HG02610 (cell line): ENCODE measurements around the gene PCDH1.

Experiments
- ATAC-seq: cut with Tn5 transposase; IDR thresholded peaks from one replicate; pipeline ENCODE4 v1.9.1; 2021; ENCODE audit warnings: mild to moderate bottlenecking, moderate library complexity; ENCODE audit not compliant: unreplicated experiment

The PCDH1 gene

DNA sequence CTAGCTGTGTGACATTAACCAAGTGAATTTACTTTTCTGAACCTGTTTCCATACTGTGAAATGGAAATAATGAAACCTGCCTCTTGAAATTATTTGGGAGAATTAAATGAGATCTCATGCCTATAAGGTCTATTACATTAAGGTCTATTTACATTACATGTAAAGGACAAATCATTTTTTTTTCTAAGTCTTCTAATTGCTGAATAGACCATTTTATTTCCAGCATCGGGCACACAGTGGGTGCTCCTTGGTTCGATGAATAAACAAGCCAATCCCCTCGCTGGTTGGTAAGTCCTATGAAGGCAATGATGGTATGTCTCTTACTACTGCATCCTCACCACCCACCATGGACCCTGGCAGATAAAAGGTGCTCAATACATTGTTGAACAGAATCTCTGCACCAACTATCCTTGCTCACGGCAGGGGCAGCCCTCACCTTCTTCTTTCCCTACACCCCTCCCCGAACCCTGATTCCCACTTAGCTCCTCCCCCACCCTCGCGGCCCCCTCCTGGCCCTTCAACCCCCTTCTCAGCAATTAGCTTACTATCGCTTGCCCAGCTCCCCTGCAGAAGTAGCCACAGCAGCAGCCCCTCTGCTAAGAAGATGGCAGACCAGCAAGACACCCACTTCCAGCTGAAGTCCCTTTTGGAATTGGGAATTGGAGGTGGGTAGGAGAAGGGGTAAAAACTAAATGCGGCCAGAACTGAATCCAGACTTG lies 3.0 kb downstream of the PCDH1 start:
- no peak for ATAC-seq

DNA sequence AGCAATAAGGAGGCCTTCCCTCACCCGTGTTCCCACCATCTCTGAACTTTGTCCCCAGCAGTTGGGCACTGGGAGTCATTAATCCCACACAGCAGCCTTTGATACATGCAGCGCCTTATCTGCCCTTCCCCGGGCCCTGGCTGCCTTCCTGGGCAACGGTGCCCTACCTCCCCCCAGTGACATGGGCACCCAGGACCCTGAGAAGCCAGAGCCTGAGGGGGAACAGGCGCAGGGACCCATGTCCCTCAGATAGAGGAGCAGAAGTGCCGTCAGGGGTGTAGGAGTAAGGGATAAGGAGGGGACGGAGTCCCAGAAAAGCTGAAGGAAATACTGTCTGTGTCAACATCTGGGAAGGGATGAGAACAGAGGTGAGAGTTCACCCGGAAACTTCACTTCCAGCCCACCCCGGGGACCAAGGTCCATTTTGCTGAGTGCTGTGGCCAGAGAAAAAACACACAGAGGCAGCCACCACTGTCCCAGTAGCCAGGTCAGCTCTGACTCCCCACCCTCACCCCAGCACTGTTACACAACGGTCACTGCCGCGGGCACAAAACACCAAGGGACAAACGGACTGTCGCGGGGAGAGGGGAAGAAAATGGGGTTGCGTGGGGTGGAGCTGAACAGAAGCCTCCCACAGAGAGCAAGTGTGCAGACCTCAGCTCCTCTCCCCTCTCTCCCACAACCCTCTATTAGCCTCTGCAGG lies 3.8 kb downstream of the PCDH1 start:
- no peak for ATAC-seq

DNA sequence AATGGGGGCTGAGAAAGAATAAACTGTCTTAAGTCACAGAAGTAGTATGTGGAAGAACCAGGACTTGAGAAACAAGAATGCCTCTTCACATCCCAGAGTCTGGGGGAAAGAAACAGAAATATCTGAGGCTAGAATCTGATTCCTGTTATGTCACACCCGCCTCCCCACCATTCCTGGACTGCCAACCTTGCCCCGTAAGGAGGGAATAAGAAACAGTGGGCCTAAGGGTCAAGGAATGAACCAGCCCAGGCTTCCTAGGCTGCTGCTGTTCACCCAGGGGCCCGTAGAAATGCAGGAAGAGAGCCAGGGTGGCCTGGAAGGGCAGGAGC lies 4.3 kb downstream of the PCDH1 start:
- ATAC-seq, result no peak

DNA sequence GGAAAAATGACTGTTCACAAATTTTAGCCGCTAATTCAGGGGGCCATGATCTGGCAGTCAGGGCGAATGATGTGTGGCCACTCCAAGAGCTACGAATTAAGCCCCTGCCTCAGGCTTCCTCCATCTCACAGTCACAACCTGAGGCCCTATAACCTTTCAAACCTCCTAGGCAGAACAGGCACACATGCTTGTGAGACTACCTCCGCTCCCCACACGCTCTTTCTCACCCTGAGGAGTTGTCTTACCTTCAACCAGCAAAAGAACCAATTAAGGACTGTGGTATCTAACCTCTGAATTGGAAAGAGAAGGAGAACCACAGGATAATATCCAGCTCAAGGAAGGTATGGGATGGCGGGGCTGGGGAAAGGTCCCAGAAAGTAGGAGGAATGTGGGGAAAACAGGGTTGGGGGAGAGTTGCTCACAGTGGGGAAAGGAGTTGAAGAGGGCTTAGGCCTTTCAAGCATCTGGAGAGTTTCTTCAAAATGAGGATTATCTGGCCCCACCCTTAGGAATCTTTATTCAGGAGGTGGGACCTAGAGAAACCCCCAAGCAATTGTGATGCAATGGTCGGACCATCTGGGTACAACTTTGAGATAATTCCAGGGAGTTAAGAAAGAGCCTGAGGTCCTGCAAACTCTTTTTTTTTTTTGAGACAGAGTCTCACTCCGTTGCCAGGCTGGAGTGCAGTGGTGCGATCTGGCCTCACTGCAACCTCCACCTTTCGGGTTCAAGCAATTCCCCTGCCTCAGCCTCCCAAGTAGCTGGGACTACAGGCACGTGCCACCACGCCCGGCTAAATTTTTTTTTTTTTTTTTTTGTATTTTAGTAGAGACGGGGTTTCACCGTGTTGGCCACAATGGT lies 5.5 kb downstream of the PCDH1 start:
- no peak for ATAC-seq

DNA sequence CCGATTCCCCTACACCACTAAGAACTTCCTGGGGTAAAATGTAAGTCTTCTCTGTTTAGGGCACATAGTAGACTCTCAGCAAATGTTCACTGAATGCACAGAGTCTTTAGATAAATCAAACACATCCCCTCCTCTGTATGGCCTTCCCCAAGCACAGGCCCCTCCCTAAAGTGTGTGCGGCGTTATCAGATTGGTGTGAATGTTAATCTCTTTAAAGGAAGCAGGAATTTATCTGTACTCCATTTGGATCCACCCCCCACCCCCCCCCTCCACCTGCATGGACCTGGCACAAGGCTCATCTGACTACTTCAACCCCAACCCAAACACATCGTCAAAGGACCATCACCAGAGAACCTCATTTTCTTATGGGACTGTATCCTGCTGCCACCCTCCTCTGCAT lies 6.3 kb downstream of the PCDH1 start:
- no peak for ATAC-seq

DNA sequence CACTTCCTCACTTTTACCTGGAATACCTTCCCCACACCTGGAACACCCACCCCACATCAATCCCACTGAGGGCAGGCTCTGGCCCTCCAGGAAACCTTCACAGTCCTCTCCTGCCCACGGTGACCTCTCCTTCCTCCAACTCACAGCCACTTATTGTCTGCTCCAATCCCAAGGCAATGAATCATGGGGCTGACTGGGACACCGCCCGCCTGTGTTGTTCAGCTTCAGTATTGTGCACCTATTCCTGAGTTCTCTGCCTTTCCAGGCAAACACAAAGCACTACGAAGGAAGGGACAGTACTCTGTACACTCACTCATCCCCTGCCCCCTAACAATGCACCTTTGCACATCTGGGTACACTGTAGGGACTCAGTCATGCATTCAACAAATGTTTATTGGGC lies 7.3 kb downstream of the PCDH1 start:
- ATAC-seq, result no peak

DNA sequence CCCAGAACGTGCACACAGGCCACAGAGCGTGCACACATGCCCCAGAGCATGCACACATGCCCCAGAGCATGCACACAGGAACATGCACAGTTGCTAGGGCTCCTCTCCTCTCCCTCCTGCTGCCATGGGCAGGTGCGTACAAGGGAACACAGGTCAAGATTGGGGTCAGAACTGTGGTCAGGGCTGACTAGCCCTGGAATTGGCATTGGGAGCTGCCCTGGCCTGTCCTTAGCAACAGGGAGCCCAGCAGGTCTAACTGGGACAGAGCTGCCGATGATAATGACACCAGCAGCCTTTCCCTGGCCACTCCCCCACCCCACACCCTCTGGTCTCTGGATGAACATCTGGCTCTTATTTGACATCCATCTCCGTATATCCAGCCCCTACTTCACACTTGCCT lies 8.0 kb downstream of the PCDH1 start:
- no peak for ATAC-seq

DNA sequence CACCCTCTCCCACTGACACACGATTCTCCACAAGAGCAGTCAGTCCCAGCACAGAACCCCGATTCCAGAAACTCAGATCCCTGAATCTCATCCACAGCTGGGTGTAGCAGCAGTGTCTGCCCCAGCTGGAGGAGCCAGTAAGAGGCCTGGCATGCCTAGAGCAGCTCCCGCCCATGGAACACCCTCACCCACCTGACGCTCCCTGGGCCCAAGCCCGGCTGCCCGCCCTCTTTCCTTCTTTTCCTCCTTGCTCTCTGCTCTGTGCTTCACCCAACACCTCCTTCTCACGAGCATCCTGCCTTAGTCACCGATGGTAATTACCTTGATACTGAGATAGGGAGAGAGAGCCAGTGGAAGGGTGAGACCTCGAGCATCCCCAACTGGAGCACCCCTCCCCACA lies 8.7 kb downstream of the PCDH1 start:
- no peak for ATAC-seq

DNA sequence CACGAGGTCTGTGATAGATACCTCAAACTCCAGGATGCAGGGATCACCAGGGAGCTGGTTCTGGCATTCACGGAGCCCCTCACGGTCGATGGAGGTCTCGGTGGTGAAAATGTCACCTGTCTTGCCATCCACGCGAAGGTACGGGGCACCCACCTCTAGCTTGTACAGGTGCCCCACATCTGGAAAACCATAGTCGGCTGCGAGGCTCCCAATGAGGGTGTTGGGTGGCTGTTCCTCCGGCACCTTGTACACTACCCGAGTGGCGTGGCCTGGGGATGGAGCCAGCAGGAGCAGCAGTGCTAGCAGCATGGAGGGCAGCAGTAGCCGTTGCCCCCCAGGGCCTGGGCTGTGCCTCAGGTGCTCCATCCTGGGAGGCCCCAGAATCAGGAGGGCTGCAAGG lies 9.2 kb downstream of the PCDH1 start:
- no peak for ATAC-seq

DNA sequence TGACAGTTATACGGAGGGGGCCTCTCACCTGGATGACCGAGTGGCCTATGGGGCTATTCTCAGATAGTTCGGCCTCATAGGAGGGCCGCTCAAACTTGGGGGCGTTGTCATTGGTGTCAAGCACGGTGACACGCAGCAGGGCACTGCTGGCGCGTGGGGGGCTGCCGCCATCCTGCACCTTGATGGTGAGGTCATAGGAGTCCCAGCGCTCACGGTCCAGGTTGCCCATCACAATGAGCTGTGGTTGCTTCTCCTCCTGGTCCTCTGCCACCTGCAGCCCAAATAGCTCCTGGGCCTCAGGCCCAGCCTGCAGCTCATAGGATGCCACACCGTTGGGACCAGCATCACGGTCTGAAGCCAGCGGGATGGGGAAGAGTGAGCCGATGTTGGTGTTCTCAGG lies 9.7 kb downstream of the PCDH1 start:
- no peak for ATAC-seq

DNA sequence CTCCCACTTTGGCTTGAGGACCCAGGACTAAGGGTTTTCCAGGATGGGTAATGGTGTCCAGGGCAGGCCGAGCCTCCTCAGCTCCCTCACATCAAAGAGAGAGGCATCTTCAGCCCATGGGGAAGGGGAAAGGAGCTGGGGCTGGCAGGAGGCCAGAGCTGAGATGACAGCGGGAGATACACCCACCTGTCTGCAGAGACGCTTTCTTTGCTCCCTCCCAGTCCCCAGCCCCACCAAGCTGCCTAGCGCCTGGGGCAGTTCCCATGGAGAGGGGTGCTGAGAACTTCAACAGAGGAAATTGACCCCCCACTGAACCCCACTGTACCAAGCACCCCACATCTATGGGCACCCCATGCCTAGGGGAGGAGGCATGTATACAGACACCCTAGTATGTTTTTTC lies 10.6 kb downstream of the PCDH1 start:
- no peak for ATAC-seq

DNA sequence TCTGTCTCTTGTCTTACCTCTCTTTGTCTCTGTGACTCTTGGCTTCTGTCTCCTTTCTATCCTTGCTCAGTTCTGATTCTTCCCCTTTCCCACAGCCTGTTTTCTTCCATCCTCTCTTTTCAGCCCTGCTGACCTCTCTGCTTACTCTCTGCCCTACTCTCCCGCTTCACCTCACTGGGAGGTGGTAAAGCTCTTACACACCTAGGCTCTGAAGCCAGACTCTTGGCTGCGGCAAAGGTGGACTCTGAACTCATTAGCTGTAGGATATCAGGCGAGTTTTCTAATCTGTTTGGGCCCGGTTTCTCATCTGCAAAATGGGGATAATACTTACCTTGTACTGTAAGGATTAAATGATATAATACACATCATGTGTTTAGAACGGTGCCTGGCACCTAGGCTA lies 11.1 kb downstream of the PCDH1 start:
- ATAC-seq, result no peak

DNA sequence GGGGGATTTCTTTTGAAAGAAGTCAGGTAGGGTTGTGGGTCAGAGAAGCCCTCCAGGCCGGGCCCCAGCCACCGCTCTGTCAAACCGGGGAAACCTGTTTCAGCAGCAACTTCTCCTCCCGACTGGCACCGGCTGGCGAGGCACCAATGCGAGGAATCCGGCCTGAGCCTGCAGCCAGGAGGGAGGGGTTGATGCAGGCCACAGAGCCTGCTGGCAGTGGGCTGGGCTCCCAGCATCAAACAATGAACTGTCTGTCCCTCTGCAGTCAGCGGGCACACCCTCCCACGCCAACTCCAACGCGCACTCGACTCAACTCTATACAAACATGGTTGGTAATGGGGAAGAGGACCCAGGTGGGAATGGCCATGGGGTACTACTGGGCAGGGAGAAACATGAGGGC lies 12.1 kb downstream of the PCDH1 start:
- ATAC-seq, result no peak

DNA sequence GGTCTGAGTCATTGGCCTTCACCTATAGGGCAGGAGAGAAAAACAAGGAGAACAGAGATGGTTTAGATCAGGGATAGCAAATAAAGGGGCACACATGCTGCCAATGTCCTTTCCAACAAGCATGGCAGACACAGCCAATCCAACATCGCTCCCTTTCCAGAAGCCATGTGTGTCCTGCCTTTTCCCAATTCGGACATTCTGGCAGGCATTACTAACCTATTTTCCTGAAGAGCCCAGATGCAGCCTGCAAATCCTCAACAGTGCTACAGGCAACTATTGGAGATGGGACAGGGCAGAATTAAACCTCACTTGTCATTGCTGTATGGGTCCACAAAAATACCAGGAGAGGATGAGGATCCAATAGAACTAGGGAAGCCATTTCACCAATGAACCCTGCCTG lies 12.8 kb downstream of the PCDH1 start:
- ATAC-seq, result no peak

DNA sequence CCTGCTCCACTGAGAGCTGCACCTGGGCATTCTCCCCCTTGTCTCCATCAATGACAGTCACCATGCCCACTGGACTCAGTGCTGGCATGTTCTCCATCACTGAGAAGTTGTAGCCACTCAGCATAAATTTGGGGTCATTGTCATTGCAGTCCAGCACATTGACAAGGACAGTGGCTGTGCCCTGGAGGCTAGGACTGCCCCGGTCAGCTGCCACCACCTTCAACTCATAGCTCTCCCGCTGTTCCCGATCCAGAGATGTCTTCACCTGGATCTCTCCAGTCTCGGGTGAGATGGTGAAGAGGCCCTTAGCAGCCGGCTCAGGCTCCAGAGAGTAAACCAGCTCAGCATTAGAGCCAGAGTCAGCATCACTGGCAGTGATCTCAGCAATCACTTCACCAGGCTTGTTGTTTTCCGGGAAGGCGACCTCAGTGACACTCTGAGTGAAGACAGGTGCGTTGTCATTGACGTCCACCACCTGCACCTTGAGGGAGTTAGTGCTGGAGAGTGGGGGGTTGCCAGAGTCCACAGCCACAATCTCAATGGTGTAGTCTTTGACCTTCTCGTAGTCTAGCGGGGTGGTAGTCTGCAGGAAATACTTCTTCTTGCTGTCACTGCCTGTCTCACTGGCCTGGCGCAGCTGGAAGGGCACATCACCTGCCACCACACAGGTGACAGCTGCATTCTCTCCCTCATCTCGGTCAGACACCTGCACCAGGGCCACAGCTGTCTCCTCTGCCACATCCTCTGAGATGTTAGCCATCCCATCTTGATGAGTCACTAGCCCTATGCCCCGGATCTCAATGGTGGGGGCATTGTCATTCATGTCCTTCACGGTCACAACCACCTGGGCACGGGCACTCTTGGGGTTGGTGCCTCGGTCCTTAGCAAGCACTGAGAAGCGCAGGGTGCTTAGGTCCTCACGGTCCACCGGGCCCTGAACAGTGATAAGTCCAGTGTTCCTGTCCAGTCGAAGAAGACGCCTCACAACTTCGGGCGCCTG lies 13.5 kb downstream of the PCDH1 start:
- no peak for ATAC-seq

DNA sequence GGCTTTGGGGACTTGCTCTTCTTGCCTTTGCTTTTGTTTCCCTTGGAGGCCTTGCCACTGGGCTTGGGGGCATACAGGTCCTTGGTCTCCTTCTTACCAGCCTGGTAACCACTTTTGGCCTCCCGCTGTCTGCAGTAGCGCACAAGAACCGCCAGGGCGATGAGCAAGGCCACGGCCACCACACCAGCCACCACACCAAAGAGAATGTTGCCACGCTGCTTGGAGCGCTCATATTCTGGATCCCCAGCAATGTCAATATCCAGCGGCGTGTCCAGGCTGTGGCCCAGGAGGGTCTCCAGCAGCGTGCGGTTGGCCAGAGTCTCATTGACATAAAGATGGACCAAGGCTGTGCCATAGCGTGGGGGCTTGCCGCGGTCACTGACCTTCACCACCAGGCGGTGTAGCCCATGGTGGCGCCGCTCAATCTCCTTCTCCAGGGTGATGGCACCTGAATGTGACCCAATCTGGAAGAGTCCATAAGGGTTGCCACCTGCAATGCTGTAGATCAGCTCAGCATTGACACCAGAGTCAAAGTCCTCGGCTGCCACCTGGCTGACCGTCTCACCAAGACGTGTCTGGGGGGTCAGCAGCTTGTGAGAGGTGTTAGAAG lies 14.5 kb downstream of the PCDH1 start:
- no peak for ATAC-seq

DNA sequence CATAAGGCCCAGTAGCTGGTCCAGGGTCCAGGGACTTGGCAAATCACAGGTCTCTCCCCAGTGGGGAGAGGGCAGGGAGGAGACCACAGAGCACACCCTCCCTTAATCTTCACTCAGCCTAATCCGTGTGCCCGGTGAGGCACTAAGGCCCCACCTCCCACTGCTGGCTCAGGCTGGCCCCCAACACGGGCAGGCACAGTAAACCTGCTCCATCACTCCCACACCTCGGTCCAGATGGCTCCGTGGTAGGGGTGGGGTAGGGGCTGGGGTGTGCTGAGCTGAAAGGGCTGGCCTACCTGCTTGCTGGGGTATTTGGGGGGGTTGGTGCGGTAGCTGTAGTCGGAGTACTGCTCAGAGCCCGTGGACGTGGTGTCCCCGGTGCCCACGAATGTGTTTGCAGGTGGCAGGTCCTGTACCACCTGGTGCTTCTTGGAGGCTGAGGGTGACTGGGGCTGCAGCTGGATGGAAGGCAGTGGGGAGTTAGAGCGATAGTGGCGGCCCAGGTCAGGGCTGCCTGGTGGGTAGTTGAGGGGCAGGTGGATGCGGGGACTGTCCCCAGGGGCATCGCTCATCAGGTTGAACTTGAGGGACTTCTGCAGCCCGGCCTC lies 15.2 kb downstream of the PCDH1 start:
- no peak for ATAC-seq

DNA sequence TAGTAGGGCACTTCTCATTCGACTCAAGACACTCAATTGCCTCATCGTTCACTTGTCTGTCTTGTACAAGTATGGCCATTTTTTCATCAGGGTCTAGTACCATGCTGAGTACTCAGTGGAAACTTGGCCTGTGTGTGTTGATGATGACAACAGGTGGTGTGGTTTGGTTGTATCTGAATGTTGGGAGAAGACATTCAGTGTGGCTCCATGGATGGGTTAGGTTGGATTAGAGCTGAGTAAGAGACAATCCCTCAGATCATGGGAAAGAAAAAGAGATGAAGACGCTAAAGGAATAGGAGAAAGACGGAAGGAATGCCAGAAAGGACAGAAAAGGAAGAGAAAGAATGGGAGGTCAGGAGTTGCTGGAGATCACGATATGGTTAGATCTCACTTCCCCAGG lies 17.0 kb downstream of the PCDH1 start:
- ATAC-seq, result no peak

DNA sequence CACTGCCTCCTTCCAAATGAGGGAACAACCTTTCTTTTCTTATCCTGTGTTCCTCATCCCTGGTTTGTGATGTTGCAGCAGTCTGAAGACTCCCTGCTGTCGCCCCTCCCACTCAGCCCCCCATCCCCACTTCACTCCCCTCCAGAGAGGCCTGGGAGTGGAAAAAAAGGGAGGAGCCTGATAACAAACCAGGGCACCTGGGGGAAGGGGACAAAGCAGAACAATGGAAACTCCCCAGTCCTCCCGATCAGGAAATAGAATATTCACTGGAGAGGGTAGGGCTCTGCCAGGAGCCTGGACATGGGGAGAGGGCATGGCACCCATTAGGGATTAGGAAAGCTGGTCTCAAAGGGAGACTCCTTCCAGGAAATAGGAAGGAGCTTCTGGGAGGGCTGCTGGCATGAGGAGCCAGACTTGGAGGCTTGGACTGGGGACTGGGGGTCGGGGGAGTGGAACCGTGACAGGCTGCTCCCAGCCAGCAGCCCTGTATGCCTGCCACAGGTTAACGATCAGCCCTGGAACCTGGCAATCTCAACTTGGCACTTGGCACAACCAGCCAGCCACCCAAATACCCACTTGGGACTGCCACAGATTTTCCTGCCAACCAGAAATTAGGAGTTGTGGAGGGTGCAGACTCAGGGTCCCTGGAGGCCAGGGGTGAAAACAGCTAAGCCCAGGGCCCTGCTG lies 20.0 kb downstream of the PCDH1 start:
- no peak for ATAC-seq
